WTC11 (cell line): ENCODE results near the gene TMEM30A. TPM values are rescaled to one million over a fixed set of nuclear protein-coding genes. Genes with fewer than 3 reads are reported as not detected.
A peak's percentile ranks its signal among the peaks of the same experiment; 100 is the strongest.

Experiments used
- CBFB ChIP-seq: sonication (generic); formaldehyde crosslinking; IDR thresholded peaks from 2 replicates; pipeline ENCODE4 v1.8.1; 2022; ENCODE audit warnings: mild to moderate bottlenecking, low read depth, missing genetic modification reagents
- ELF4 ChIP-seq: sonication (generic); formaldehyde crosslinking; IDR thresholded peaks from 2 replicates; pipeline ENCODE4 v1.8.1; 2022; ENCODE audit warnings: low read depth, mild to moderate bottlenecking, moderate library complexity, missing genetic modification reagents
- FOXK1 ChIP-seq: sonication (generic); formaldehyde crosslinking; IDR thresholded peaks from 2 replicates; pipeline ENCODE4 v1.8.0; 2022; ENCODE audit warnings: mild to moderate bottlenecking, moderate library complexity, missing genetic modification reagents
- GABPB1 ChIP-seq: sonication (generic); formaldehyde crosslinking; IDR thresholded peaks from 2 replicates; pipeline ENCODE4 v1.8.1; 2023; ENCODE audit warnings: mild to moderate bottlenecking, missing genetic modification reagents
- IRF2 ChIP-seq: sonication (generic); formaldehyde crosslinking; IDR thresholded peaks from 2 replicates; pipeline ENCODE4 v1.8.0; 2022; ENCODE audit warnings: low read depth, missing genetic modification reagents, borderline replicate concordance
- NFE2L1 ChIP-seq: sonication (generic); formaldehyde crosslinking; IDR thresholded peaks from 2 replicates; pipeline ENCODE4 v1.8.1; 2023; ENCODE audit warnings: missing genetic modification reagents
- NR3C1 ChIP-seq: sonication (generic); formaldehyde crosslinking; conservative IDR thresholded peaks from 2 replicates; pipeline ENCODE4 v1.8.1; 2023; ENCODE audit warnings: low read depth, mild to moderate bottlenecking, missing genetic modification reagents
- ZNF317 ChIP-seq: sonication (generic); formaldehyde crosslinking; IDR thresholded peaks from 2 replicates; pipeline ENCODE4 v1.8.1; 2023; ENCODE audit warnings: low read depth, mild to moderate bottlenecking, moderate library complexity, missing genetic modification reagents, borderline replicate concordance
- ZNF423 ChIP-seq: fragments of 250-450 bp; sonication (Bioruptor Pico); IDR thresholded peaks from 2 replicates; pipeline ENCODE4 v2.1.2; 2022; ENCODE audit warnings: mild to moderate bottlenecking, moderate library complexity
- total RNA-seq: library from RNA; stranded (reverse); gene quantifications from 3 replicates; pipeline ENCODE4 v1.2.3, GENCODE V29; 2021
- TF ChIP-seq, protein P1 (sequence below): sonication (generic); formaldehyde crosslinking; IDR thresholded peaks from 2 replicates; pipeline ENCODE4 v1.8.0; 2022; ENCODE audit warnings: mild to moderate bottlenecking, missing genetic modification reagents
- TF ChIP-seq, protein P2 (sequence below): sonication (generic); formaldehyde crosslinking; conservative IDR thresholded peaks from 2 replicates; pipeline ENCODE4 v1.8.1; 2022; ENCODE audit warnings: mild to moderate bottlenecking, missing genetic modification reagents
- TF ChIP-seq, protein P3 (sequence below): sonication (generic); formaldehyde crosslinking; IDR thresholded peaks from 2 replicates; pipeline ENCODE4 v1.8.1; 2022; ENCODE audit warnings: mild to moderate bottlenecking, missing genetic modification reagents, moderate library complexity, borderline replicate concordance
- TF ChIP-seq, protein P4 (sequence below): sonication (generic); formaldehyde crosslinking; IDR thresholded peaks from 2 replicates; pipeline ENCODE4 v1.8.0; 2022; ENCODE audit warnings: mild to moderate bottlenecking, missing genetic modification reagents
- TF ChIP-seq, protein P5 (sequence below): fragments of 250-450 bp; sonication (Bioruptor Pico); IDR thresholded peaks from 2 replicates; pipeline ENCODE4 v2.1.2; 2022; ENCODE audit warnings: mild to moderate bottlenecking, moderate library complexity
- TF ChIP-seq, protein P6 (sequence below): sonication (generic); formaldehyde crosslinking; IDR thresholded peaks from 2 replicates; pipeline ENCODE4 v1.8.1; 2022; ENCODE audit warnings: low read depth, missing genetic modification reagents, borderline replicate concordance
- TF ChIP-seq, protein P7 (sequence below): sonication (generic); formaldehyde crosslinking; IDR thresholded peaks from 2 replicates; pipeline ENCODE4 v1.8.0; 2023; ENCODE audit warnings: missing genetic modification reagents, mild to moderate bottlenecking, borderline replicate concordance
- TF ChIP-seq, protein P8 (sequence below): sonication (generic); formaldehyde crosslinking; IDR thresholded peaks from 2 replicates; pipeline ENCODE4 v1.8.0; 2022; ENCODE audit warnings: mild to moderate bottlenecking, missing genetic modification reagents
- TF ChIP-seq, protein P9 (sequence below): sonication (generic); formaldehyde crosslinking; IDR thresholded peaks from 2 replicates; pipeline ENCODE4 v1.8.1; 2023; ENCODE audit warnings: mild to moderate bottlenecking, moderate library complexity, missing genetic modification reagents
- TF ChIP-seq, protein P10 (sequence below): sonication (generic); formaldehyde crosslinking; conservative IDR thresholded peaks from 2 replicates; pipeline ENCODE4 v1.8.1; 2023; ENCODE audit warnings: mild to moderate bottlenecking, low read depth, missing genetic modification reagents, moderate library complexity

TMEM30A gene
- total RNA-seq, 1 experiment from 2014 or later: 81.2 TPM

DNA sequence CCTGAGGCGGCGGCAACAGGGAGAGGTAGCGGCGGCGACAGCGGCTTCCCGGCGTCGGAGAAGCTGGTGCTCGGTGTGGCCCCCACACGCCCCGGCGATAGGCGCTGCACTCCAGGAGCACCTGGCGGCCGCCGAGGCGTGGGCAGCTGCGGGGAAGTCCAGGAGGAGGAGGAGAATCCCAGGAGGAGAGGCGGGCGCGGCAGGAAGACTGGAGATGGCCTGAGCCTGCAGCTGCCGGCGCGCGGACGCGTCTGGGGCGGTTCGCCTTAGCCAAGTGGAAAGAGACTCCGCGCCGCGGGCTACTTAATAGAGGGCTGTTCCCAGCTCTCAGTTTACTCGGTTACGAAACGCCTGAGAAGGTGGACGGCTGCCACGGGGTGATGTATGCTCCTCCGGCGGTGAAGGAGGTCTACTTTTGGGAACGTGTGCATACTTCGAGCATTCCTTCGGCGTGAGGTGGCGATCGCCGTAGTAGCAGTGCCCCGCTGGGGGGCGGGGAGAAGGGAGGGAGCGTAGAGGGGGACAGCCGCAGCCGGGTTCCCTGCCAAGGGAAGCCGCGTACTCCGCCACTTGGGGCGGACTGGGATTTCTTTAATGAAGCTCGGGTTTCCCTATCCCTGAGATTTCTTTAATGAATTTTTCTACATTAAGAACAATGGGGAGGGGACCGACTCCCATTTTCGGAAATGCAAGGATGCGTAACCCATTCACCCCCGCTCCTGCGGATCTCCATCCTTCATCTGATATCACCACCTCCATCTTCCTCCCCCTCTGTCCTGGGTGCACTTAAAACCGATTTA, 78.6 kb downstream of the TMEM30A start, which contains the start of gene COL12A1 (continued):
- TF ChIP-seq IRF2 (CRISPR knock-in tag) (no peak), ZNF423 (CRISPR knock-in tag) (no peak), NFE2L1 (CRISPR knock-in tag) (no peak), GABPB1 (CRISPR knock-in tag) (no peak), ZNF317 (CRISPR knock-in tag) (no peak), FOXK1 (CRISPR knock-in tag) (no peak), CBFB (CRISPR knock-in tag) (no peak), ELF4 (CRISPR knock-in tag) (no peak), NR3C1 (no peak)
- TF ChIP-seq, protein P1, sequence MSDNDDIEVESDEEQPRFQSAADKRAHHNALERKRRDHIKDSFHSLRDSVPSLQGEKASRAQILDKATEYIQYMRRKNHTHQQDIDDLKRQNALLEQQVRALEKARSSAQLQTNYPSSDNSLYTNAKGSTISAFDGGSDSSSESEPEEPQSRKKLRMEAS: 0 out of 2 replicates have a peak, but pooled peaks have one; percentile 16
- TF ChIP-seq, protein P2, sequence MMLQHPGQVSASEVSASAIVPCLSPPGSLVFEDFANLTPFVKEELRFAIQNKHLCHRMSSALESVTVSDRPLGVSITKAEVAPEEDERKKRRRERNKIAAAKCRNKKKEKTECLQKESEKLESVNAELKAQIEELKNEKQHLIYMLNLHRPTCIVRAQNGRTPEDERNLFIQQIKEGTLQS (CRISPR knock-in tag): no peak
- TF ChIP-seq, protein P3, sequence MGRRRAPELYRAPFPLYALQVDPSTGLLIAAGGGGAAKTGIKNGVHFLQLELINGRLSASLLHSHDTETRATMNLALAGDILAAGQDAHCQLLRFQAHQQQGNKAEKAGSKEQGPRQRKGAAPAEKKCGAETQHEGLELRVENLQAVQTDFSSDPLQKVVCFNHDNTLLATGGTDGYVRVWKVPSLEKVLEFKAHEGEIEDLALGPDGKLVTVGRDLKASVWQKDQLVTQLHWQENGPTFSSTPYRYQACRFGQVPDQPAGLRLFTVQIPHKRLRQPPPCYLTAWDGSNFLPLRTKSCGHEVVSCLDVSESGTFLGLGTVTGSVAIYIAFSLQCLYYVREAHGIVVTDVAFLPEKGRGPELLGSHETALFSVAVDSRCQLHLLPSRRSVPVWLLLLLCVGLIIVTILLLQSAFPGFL (CRISPR knock-in tag): no peak
- TF ChIP-seq, protein P4, sequence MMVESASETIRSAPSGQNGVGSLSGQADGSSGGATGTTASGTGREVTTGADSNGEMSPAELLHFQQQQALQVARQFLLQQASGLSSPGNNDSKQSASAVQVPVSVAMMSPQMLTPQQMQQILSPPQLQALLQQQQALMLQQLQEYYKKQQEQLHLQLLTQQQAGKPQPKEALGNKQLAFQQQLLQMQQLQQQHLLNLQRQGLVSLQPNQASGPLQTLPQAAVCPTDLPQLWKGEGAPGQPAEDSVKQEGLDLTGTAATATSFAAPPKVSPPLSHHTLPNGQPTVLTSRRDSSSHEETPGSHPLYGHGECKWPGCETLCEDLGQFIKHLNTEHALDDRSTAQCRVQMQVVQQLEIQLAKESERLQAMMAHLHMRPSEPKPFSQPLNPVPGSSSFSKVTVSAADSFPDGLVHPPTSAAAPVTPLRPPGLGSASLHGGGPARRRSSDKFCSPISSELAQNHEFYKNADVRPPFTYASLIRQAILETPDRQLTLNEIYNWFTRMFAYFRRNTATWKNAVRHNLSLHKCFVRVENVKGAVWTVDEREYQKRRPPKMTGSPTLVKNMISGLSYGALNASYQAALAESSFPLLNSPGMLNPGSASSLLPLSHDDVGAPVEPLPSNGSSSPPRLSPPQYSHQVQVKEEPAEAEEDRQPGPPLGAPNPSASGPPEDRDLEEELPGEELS: 0 out of 2 replicates have a peak, but pooled peaks have one; percentile 14
- TF ChIP-seq, protein P5, sequence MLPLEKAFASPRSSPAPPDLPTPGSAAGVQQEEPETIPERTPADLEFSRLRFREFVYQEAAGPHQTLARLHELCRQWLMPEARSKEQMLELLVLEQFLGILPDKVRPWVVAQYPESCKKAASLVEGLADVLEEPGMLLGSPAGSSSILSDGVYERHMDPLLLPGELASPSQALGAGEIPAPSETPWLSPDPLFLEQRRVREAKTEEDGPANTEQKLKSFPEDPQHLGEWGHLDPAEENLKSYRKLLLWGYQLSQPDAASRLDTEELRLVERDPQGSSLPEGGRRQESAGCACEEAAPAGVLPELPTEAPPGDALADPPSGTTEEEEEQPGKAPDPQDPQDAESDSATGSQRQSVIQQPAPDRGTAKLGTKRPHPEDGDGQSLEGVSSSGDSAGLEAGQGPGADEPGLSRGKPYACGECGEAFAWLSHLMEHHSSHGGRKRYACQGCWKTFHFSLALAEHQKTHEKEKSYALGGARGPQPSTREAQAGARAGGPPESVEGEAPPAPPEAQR (CRISPR knock-in tag): no peak
- TF ChIP-seq, protein P6, sequence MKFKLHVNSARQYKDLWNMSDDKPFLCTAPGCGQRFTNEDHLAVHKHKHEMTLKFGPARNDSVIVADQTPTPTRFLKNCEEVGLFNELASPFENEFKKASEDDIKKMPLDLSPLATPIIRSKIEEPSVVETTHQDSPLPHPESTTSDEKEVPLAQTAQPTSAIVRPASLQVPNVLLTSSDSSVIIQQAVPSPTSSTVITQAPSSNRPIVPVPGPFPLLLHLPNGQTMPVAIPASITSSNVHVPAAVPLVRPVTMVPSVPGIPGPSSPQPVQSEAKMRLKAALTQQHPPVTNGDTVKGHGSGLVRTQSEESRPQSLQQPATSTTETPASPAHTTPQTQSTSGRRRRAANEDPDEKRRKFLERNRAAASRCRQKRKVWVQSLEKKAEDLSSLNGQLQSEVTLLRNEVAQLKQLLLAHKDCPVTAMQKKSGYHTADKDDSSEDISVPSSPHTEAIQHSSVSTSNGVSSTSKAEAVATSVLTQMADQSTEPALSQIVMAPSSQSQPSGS (CRISPR knock-in tag): no peak
- TF ChIP-seq, protein P7, sequence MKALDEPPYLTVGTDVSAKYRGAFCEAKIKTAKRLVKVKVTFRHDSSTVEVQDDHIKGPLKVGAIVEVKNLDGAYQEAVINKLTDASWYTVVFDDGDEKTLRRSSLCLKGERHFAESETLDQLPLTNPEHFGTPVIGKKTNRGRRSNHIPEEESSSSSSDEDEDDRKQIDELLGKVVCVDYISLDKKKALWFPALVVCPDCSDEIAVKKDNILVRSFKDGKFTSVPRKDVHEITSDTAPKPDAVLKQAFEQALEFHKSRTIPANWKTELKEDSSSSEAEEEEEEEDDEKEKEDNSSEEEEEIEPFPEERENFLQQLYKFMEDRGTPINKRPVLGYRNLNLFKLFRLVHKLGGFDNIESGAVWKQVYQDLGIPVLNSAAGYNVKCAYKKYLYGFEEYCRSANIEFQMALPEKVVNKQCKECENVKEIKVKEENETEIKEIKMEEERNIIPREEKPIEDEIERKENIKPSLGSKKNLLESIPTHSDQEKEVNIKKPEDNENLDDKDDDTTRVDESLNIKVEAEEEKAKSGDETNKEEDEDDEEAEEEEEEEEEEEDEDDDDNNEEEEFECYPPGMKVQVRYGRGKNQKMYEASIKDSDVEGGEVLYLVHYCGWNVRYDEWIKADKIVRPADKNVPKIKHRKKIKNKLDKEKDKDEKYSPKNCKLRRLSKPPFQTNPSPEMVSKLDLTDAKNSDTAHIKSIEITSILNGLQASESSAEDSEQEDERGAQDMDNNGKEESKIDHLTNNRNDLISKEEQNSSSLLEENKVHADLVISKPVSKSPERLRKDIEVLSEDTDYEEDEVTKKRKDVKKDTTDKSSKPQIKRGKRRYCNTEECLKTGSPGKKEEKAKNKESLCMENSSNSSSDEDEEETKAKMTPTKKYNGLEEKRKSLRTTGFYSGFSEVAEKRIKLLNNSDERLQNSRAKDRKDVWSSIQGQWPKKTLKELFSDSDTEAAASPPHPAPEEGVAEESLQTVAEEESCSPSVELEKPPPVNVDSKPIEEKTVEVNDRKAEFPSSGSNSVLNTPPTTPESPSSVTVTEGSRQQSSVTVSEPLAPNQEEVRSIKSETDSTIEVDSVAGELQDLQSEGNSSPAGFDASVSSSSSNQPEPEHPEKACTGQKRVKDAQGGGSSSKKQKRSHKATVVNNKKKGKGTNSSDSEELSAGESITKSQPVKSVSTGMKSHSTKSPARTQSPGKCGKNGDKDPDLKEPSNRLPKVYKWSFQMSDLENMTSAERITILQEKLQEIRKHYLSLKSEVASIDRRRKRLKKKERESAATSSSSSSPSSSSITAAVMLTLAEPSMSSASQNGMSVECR (CRISPR knock-in tag): 0 out of 2 replicates have a peak, but pooled peaks have one; percentile 36
- TF ChIP-seq, protein P8, sequence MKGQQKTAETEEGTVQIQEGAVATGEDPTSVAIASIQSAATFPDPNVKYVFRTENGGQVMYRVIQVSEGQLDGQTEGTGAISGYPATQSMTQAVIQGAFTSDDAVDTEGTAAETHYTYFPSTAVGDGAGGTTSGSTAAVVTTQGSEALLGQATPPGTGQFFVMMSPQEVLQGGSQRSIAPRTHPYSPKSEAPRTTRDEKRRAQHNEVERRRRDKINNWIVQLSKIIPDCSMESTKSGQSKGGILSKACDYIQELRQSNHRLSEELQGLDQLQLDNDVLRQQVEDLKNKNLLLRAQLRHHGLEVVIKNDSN: no peak
- TF ChIP-seq, protein P9, sequence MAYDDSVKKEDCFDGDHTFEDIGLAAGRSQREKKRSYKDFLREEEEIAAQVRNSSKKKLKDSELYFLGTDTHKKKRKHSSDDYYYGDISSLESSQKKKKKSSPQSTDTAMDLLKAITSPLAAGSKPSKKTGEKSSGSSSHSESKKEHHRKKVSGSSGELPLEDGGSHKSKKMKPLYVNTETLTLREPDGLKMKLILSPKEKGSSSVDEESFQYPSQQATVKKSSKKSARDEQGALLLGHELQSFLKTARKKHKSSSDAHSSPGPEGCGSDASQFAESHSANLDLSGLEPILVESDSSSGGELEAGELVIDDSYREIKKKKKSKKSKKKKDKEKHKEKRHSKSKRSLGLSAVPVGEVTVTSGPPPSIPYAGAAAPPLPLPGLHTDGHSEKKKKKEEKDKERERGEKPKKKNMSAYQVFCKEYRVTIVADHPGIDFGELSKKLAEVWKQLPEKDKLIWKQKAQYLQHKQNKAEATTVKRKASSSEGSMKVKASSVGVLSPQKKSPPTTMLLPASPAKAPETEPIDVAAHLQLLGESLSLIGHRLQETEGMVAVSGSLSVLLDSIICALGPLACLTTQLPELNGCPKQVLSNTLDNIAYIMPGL (CRISPR knock-in tag): peak; percentile 75; the same call in 1 of the 2 replicates
- TF ChIP-seq, protein P10, sequence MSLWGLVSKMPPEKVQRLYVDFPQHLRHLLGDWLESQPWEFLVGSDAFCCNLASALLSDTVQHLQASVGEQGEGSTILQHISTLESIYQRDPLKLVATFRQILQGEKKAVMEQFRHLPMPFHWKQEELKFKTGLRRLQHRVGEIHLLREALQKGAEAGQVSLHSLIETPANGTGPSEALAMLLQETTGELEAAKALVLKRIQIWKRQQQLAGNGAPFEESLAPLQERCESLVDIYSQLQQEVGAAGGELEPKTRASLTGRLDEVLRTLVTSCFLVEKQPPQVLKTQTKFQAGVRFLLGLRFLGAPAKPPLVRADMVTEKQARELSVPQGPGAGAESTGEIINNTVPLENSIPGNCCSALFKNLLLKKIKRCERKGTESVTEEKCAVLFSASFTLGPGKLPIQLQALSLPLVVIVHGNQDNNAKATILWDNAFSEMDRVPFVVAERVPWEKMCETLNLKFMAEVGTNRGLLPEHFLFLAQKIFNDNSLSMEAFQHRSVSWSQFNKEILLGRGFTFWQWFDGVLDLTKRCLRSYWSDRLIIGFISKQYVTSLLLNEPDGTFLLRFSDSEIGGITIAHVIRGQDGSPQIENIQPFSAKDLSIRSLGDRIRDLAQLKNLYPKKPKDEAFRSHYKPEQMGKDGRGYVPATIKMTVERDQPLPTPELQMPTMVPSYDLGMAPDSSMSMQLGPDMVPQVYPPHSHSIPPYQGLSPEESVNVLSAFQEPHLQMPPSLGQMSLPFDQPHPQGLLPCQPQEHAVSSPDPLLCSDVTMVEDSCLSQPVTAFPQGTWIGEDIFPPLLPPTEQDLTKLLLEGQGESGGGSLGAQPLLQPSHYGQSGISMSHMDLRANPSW (CRISPR knock-in tag): no peak
